ENCODE data around the gene ADGRG3.

The ADGRG3 gene

GRCh38 chr16:57668263-57668571 lies at the start of gene ADGRG3:
Gene ADGRG3, plus strand, starts transcription at chr16:57668306. Its CDS starts 42 bp downstream, at chr16:57668348.
- no peak for DNase-seq (ENCODE audit: low read depth)

GRCh38 chr16:57619133-57619605 lies 48.9 kb upstream of the ADGRG3 start:
- DNase-seq (ENCODE audit: low read depth): no peak

DNA sequence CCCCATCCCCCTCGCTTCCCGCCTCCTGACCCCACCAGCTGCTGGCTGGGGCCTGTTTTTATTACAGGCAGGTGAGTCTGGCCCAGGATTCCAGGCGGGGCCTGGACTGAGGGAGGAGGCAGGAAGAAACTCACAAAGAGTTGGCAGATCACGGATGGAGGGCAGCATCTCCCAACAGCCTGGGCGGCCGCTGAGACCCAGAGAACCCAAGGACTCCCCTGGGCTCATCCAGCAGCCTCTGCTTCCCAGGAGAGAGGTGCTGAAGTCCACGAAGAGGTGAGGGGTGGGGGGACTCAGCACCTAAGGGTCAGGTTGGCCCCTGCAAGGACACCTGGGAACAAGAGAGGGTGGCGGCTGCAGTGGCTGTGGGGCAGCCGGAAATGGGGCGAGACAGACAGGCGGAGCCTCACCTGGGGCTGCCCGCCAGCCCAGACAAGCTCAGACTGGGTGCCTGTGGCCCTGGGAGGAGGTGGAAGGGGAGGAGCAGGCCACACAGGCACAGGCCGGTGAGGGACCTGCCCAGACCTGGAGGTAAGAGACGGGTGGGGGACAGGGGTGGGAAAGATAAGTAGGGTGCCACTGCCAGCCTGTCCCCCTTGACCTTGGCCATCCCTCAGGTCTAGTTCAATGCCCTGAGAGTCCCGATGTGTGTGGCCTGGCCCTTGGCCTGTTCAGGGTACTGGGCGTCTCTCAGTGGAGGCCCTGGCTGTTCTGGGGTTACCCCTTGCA lies 48.3 kb upstream of the ADGRG3 start:
- no peak for DNase-seq (ENCODE audit: low read depth)

- no peak for DNase-seq (ENCODE audit: low read depth)
Observed at GRCh38 chr16:57620335-57621231, 47.5 kb upstream of the ADGRG3 start.

DNA sequence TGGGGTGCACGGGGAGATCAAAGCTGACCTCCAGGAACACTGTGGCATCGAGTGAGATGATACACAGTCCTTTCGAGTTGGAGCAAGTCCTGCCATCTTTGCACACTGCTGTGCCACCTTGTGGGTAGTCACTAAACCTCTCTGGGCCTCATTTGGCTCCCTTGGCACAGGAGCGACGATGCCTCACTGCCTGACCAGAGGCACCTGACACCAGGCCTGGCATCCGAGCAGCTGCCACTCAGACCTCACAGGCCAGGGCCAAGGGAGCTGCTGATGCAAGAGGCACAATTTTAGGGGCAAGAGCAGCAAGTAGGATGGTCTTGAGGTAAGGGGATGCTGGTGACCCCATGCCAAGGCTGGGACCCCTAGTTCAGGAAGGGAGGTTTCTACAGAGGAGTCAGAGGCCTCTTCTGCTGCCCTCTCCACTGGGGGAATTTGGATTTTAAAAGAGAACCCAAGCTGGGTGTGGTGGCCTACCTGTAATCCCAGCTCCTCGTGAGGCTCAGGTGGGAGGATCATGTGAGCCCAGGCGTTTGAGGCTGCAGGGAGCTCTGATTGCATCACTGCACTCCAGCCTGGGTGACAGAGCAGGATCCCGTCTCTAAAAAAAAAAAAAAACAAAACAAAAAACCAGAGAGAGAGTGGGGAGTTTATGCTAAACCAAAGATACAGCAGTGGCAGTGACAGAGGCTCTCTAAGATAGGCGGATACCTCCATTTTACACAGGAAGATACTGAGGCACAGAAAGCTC lies 46.4 kb upstream of the ADGRG3 start:
- no peak for DNase-seq (ENCODE audit: low read depth)

DNA sequence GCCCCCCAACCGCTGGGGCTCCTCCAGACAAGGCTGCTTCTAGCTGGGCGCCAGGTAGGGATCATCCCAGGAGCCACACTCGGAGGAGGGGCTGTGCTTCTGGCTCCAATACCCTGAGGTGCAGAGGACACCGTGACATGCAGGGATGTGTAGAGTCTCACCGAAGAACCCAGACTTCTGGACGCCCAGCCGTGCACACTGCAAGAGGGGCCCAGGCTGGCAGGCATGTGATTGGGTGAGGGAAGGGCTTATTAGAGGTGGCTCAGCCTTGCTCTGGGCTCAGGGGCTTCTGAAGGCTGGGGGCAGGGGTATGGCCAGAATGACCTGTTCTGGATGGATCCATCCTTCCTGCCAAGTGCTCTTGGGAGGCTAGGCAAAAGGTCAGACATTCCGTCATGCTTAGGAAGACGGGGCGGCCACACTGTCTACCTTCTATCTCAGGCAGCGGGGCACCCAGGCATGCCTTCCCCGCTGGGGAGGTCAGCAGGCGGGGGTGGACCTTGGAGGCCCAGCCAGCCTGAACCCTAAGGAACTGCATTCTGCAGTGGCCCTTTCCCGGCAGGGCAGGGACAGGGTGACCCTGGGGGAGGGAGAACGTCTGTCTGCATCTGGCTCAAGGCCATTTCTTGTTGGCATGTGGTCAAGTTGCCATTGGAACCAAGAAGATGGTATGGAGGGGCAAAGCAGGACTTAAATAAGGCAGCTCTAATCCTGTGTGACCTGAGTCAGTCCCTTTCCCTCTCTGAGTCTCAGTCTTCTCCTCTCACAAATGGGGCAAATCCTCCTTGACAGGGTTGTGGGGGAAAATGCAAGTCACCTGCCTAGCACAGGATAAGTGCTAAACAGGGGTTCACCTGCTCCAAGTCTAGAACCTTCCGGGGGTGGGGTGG lies 45.5 kb upstream of the ADGRG3 start:
- no peak for DNase-seq (ENCODE audit: low read depth)

DNA sequence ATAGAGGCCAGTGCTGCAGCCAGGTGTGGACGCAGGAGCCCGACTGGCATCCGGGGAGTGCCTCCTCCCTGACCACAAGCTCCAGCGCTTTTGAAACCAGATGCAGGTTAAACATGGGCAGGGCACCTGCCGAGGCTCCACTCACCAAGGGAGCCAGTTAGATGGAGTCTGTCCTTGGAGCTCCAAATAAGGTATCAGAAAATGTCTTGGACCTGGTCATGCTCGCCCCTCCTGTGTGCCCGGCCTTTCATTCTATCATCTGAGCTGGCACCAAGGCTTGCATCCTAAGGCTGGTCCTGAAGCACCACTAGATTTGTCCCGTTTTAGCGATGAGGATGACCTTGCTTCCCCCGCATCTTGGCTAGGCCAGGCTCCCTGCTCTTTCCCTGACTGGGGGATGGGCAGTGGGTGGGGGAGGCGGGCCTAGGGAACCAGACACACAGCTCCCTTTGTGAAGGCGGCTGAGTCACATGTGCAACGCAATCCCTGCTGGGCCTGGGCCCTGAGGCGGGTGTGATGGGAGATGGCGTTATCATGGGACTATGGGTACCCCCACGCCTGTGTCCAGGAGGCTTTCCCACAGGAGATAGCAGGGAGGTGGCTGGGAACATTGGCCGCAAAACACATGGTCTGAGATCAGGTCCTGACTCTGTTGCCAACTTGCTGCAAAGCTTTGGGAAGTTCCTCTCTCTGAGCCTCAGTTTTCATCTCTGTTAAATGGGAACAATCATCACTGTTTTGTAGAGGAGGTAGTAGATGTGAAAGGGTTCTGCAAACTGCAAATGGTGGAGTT lies 44.7 kb upstream of the ADGRG3 start:
- DNase-seq (ENCODE audit: low read depth): no peak

- DNase-seq (ENCODE audit: low read depth): no peak
Observed at GRCh38 chr16:57624044-57624688, 43.9 kb upstream of the ADGRG3 start.

GRCh38 chr16:57624806-57625500 lies 43.2 kb upstream of the ADGRG3 start:
- DNase-seq (ENCODE audit: low read depth): no peak

GRCh38 chr16:57626420-57627170 lies 41.5 kb upstream of the ADGRG3 start:
- DNase-seq (ENCODE audit: low read depth): no peak

DNA sequence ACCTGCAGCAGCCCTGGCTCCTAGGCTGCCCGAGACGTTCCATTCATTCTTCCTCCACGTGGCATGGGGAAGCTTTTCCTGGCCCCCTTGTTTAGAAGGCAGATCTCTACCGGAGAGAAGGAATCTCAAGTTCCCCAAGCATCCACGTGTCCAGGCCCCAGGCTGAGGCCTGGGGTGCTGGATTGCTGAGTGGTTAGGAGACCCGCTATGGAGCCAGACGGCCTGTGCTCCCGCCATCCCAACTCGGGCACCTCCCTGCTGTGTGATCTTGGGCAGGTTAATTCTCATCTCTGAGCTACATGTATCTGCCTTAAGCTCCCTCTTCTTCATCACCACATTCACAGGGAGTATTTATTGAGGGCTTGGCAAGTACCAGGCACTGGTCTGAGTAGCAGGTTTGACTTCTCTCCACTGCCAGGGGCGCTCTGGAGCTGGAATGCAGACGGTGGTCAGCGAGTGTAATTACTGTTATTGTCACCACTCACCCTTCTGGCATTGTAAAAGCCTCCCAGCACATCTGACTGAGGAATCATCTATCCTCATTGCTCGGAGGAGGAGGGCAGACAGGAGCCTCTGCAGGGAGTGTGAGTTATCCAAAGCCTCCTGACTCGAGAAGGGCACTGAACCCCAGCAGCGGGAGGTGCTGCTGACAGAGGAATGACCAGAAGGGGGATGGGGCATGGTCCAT lies 40.8 kb upstream of the ADGRG3 start:
- no peak for DNase-seq (ENCODE audit: low read depth)

GRCh38 chr16:57628008-57628781 lies 39.9 kb upstream of the ADGRG3 start, which contains the start of gene ADGRG1:
Gene ADGRG1, plus strand, starts transcription at chr16:57628630. Its CDS starts 21,658 bp downstream, at chr16:57650288.
- no peak for DNase-seq (ENCODE audit: low read depth)

GRCh38 chr16:57628783-57629293 lies 39.3 kb upstream of the ADGRG3 start:
- DNase-seq (ENCODE audit: low read depth): no peak

GRCh38 chr16:57629516-57630406 lies 38.3 kb upstream of the ADGRG3 start:
- no peak for DNase-seq (ENCODE audit: low read depth)

DNA sequence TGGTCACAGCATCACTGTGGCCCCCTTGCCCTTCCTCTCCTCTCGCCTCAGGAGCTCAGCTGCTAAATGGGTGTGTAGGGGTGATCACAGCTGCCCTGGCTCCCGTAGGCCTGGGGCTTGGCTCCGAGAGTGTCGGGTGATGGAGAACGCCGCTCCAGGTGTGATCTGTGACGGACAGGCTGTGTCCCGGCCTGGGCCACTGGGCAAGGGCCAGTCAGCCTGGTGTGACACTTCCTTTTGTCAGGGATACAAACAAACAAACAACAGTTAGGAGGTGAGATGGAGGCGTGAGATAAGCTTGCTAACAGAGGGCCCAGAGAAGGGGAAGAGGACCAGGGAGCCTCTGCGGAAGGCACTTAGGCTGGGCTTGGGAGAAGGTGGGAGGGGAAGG lies 37.7 kb upstream of the ADGRG3 start:
- DNase-seq (ENCODE audit: low read depth): no peak

Data from activated T-helper 1 cell treated with Interleukin-2 at 50 U/mL for 16 hours (primary cell).